Upper lobe of left lung (tissue), 4 donors: ENCODE data around the gene PPP1CC.

ENCODE experiments used
- CTCF ChIP-seq, 6 experiments: fragments of 450-650 bp in 4 of 6; fragments of 200-600 bp in 2 of 6; sonication (generic) in 2 of 6; IDR thresholded peaks; one replicate each; pipeline ENCODE4 v1.5.1; 2016 to 2019; ENCODE audit warnings: antibody characterized with exemption in 6 of 6
- POLR2A ChIP-seq, 4 donors: fragments of 450-650 bp; IDR thresholded peaks; one replicate each; pipeline ENCODE4 v1.5.1; 2016 to 2017; ENCODE audit warnings: antibody characterized with exemption in 4 of 4, mild to moderate bottlenecking in 2 of 4

- TF ChIP-seq CTCF (IDR thresholded peaks at IDR 0.05) (no peak), POLR2A (IDR thresholded peaks at IDR 0.05) (no peak)
Observed at GRCh38 chr12:110717037-110717436, 25.7 kb downstream of the PPP1CC start.
